Measurements from ENCODE around the gene DNAI2. TPM values are rescaled to one million over a fixed set of nuclear protein-coding genes. Genes with fewer than 3 reads are reported as not detected.

DNAI2 gene
- total RNA-seq, 1 experiment from 2014 or later = not detected

DNA sequence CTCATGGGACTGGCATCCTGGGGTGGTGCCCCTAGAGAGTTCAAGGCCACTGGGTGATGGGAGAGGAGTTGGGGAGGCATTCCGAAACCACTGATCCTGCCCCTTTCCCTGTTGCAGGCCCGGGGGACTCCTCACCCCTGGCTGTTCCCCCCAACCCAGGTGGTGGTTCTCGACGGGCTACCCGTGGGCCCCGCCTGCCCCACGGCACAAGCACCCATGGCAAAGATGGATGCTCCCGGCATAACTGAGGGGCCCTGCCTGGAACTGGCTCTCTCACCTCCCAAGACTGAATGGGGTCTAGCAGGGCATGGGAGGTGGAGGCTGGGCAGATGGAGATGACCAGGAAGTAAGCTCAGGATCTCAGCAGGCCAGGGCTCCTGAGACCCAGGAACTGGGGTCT is 81.0 kb downstream of the DNAI2 start:
- no peaks in the 10 kb centered on the region for H3F3A ChIP-seq (ENCODE audit: low read length, unreplicated experiment)
- BruUV-seq (replicated peaks) = no TSS peak
- intact Hi-C loops (cut with micrococcal nuclease) = no loop called here
- no peaks in the 10 kb centered on the region for H3K36me3 ChIP-seq (ENCODE audit: low read depth, low read length)
- CTCF ChIA-PET = no interaction called here
- H3K4me1 ChIP-seq (ENCODE audit: insufficient read depth, low read length) = no peaks in the 10 kb centered on the region
- TF ChIP-seq, protein P1, sequence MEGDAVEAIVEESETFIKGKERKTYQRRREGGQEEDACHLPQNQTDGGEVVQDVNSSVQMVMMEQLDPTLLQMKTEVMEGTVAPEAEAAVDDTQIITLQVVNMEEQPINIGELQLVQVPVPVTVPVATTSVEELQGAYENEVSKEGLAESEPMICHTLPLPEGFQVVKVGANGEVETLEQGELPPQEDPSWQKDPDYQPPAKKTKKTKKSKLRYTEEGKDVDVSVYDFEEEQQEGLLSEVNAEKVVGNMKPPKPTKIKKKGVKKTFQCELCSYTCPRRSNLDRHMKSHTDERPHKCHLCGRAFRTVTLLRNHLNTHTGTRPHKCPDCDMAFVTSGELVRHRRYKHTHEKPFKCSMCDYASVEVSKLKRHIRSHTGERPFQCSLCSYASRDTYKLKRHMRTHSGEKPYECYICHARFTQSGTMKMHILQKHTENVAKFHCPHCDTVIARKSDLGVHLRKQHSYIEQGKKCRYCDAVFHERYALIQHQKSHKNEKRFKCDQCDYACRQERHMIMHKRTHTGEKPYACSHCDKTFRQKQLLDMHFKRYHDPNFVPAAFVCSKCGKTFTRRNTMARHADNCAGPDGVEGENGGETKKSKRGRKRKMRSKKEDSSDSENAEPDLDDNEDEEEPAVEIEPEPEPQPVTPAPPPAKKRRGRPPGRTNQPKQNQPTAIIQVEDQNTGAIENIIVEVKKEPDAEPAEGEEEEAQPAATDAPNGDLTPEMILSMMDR (conservative IDR thresholded peaks at IDR 0.05; ENCODE audit: low read depth, low read length) = no peak
- no peak for TF ChIP-seq EZH2 (IDR thresholded peaks at IDR 0.05; ENCODE audit: low read length, unreplicated experiment)
- no peak for TF ChIP-seq EZH2phosphoT487 (IDR thresholded peaks at IDR 0.05; ENCODE audit: borderline replicate concordance, low read length)
- ATAC-seq = no peak
- no peak overlapping the region for H3K9ac ChIP-seq (ENCODE audit: low read length)
- no peak overlapping the region for H3K27ac ChIP-seq (ENCODE audit: low read length)
- no peak overlapping the region for H2AFZ ChIP-seq (ENCODE audit: low read length)
- no peak for DNase-seq
- H3K4me3 ChIP-seq (ENCODE audit: low read length) = no peak overlapping the region
- H3K27me3 ChIP-seq (ENCODE audit: low read length) = peaks cover 92% of the 10 kb centered on the region
- H3K79me2 ChIP-seq (ENCODE audit: low read length) = no peaks in the 10 kb centered on the region
- no peaks in the 10 kb centered on the region for H4K20me1 ChIP-seq (ENCODE audit: low read length)
- POLR2A ChIA-PET (ENCODE audit: unreplicated experiment) = no interaction called here
- H3K9me3 ChIP-seq (ENCODE audit: low read length) = no peaks in the 10 kb centered on the region
- no peaks in the 10 kb centered on the region for H3K9me2 ChIP-seq (replicated peaks; ENCODE audit: low read length)
- H3K4me2 ChIP-seq (ENCODE audit: low read length) = no peak overlapping the region

DNA sequence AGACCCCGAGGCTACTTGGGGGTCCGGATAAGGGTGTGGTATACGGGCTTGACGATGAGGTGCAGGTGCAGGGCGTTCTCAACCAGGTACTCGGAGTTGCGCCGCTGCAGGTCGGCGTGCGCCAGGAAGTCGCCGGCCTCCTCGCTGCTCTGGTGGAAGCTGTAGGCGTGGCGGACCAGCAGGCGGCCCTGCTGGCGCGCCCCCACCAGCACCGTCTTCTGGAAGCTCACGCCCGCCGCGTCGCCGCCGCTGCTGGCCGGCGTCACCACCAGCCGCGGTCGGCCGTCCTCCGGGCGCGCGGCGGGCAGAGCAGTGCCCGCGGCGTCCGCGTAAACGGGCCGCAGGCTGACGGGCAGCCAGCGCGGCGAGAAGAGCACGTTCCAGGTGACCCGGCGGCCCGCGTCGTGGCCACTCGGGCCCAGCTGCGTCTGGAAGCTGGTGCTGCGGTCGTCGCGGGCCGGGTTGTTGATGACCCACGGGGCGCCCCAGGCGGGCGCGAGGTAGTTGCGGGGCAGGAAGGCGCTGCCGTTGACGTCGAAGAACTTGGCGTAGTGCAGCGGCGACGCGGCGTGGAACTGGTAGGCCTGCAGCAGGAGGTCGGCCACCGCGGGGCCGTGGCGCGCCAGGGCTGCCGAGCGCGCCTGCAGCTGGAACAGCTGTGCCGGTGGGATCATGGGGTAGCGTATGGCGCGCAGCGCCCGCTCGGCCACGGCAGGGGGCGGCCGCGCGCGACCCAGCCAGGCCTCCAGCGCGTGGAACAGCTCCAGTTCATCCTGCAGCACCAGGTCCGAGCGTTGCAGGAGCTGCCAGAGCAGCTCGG is 82.8 kb downstream of the DNAI2 start:
- Histone ChIP-seq H3K79me2 (ENCODE audit: low read length) (no peaks in the 10 kb centered on the region), H3K9ac (ENCODE audit: low read length) (no peak overlapping the region), H2AFZ (ENCODE audit: low read length) (peak overlapping the region; percentile 41), H3K9me2 (replicated peaks; ENCODE audit: low read length) (no peaks in the 10 kb centered on the region), H3K4me3 (ENCODE audit: low read length) (peak overlapping the region; percentile 37; the same call in 1 of the 2 replicates), H3K9me3 (ENCODE audit: low read length) (no peaks in the 10 kb centered on the region), H3K36me3 (ENCODE audit: low read depth, low read length) (no peaks in the 10 kb centered on the region), H4K20me1 (ENCODE audit: low read length) (no peaks in the 10 kb centered on the region), H3K4me1 (ENCODE audit: insufficient read depth, low read length) (no peaks in the 10 kb centered on the region), H3F3A (ENCODE audit: low read length, unreplicated experiment) (no peaks in the 10 kb centered on the region), H3K4me2 (ENCODE audit: low read length) (peak overlapping the region; percentile 71), H3K27ac (ENCODE audit: low read length) (no peak overlapping the region), H3K27me3 (ENCODE audit: low read length) (peaks cover 87% of the 10 kb centered on the region)
- DNase-seq (peak; percentile 29), ATAC-seq (peak; percentile 15; the same call in 1 of the 2 replicates)
- no TSS peak for BruUV-seq (replicated peaks)
- intact Hi-C loops (cut with micrococcal nuclease) = no loop called here
- CTCF ChIA-PET = interaction anchor here (0.6 kb wide), 1 partner anchor 157 kb away, joined by 3 read pairs; no protein-coding TSS in a partner anchor
- POLR2A ChIA-PET (ENCODE audit: unreplicated experiment) = no interaction called here
- TF ChIP-seq EZH2phosphoT487 (IDR thresholded peaks at IDR 0.05; ENCODE audit: borderline replicate concordance, low read length) (peak; percentile 57; the same call in 1 of the 2 replicates), EZH2 (IDR thresholded peaks at IDR 0.05; ENCODE audit: low read length, unreplicated experiment) (peak; percentile 36)
- TF ChIP-seq, protein P1 (conservative IDR thresholded peaks at IDR 0.05; ENCODE audit: low read depth, low read length) = no peak

- POLR2A ChIA-PET (ENCODE audit: unreplicated experiment) = interaction anchor here (0.6 kb wide), 1 partner anchor 140 kb away, joined by 6 read pairs; no protein-coding TSS in a partner anchor
- TF ChIP-seq EZH2phosphoT487 (IDR thresholded peaks at IDR 0.05; ENCODE audit: borderline replicate concordance, low read length) (no peak), EZH2 (IDR thresholded peaks at IDR 0.05; ENCODE audit: low read length, unreplicated experiment) (no peak)
- TF ChIP-seq, protein P1 (conservative IDR thresholded peaks at IDR 0.05; ENCODE audit: low read depth, low read length) = no peak
- intact Hi-C loops (cut with micrococcal nuclease) = no loop called here
Observed at GRCh38 chr17:74357466-74357809, 83.4 kb downstream of the DNAI2 start.

More at GRCh38 chr17:74357466-74357809, 83.4 kb downstream of the DNAI2 start:
- no TSS peak for BruUV-seq (replicated peaks)
- peak overlapping the region; percentile 71 for H3K4me2 ChIP-seq (ENCODE audit: low read length)
- DNase-seq (no peak), ATAC-seq (no peak)
- H3K4me3 ChIP-seq (ENCODE audit: low read length) = peak overlapping the region; percentile 37; the same call in 1 of the 2 replicates
- H2AFZ ChIP-seq (ENCODE audit: low read length) = peak overlapping the region; percentile 41; the same call in 1 of the 2 replicates
- H3K27ac ChIP-seq (ENCODE audit: low read length) = no peak overlapping the region
- H3K9ac ChIP-seq (ENCODE audit: low read length) = no peak overlapping the region
- no peaks in the 10 kb centered on the region for H4K20me1 ChIP-seq (ENCODE audit: low read length)
- H3K27me3 ChIP-seq (ENCODE audit: low read length) = peaks cover 87% of the 10 kb centered on the region
- H3K9me2 ChIP-seq (replicated peaks; ENCODE audit: low read length) = no peaks in the 10 kb centered on the region
- H3K4me1 ChIP-seq (ENCODE audit: insufficient read depth, low read length) = no peaks in the 10 kb centered on the region
- no peaks in the 10 kb centered on the region for H3K9me3 ChIP-seq (ENCODE audit: low read length)
- CTCF ChIA-PET = interaction anchor here (0.6 kb wide), 1 partner anchor 158 kb away, joined by 3 read pairs; no protein-coding TSS in a partner anchor
- no peaks in the 10 kb centered on the region for H3F3A ChIP-seq (ENCODE audit: low read length, unreplicated experiment)
- no peaks in the 10 kb centered on the region for H3K79me2 ChIP-seq (ENCODE audit: low read length)
- no peaks in the 10 kb centered on the region for H3K36me3 ChIP-seq (ENCODE audit: low read depth, low read length)
